ENCODE results near the gene SPOCK2. TPM values are rescaled to one million over a fixed set of nuclear protein-coding genes. Genes with fewer than 3 reads are reported as not detected.

The SPOCK2 gene
- polyA plus RNA-seq, 3 donors: 0.20 to 1.6 (median 0.45) TPM

GRCh38 chr10:72098301-72098835 is 10.0 kb upstream of the SPOCK2 start:
- Mint-ChIP-seq H3K36me3 (peaks cover 47 to 55% of the 10 kb centered on the region in 2 donors), H3K4me3 (no peak overlapping the region), H3K4me1 (peaks cover 3% of the 10 kb centered on the region), H3K27me3 (ENCODE audit: low read depth in 3 of 3) (no peaks in the 10 kb centered on the region), H3K9me3 (no peaks in the 10 kb centered on the region), H3K27ac (no peak overlapping the region)
- H3K36me3 ChIP-seq (replicated peaks in 1 of 2; ENCODE audit: control insufficient read depth in 1 of 2, insufficient read depth in 2 of 2, low read length in 2 of 2): peaks cover 8 to 35% of the 10 kb centered on the region in 2 donors
- intact Hi-C loops (cut with micrococcal nuclease): no loop called here
- H3K4me3 ChIP-seq (replicated peaks in 1 of 3; ENCODE audit: low read depth in 2 of 3, low read length in 3 of 3): no peak overlapping the region
- no peak for TF ChIP-seq CTCF (IDR thresholded peaks at IDR 0.05)
- no peaks in the 10 kb centered on the region for H3K9me3 ChIP-seq (replicated peaks in 1 of 2; ENCODE audit: control insufficient read depth in 1 of 2, insufficient read depth in 1 of 2, low read length in 2 of 2)
- WGBS (ENCODE audit: insufficient coverage): 100% methylated on average over 2 of the region's 3 CpGs
- no peaks in the 10 kb centered on the region for H4K20me1 ChIP-seq (ENCODE audit: insufficient read depth, low read length)
- no peak overlapping the region for H3K27ac ChIP-seq (ENCODE audit: low read depth in 1 of 2, low read length in 2 of 2)
- no peaks in the 10 kb centered on the region for H3K27me3 ChIP-seq (ENCODE audit: control insufficient read depth in 2 of 2, insufficient read depth in 2 of 2, low read length in 2 of 2)
- no peak overlapping the region for H3K4me2 ChIP-seq (replicated peaks; ENCODE audit: extremely low read depth, low read length, poor library complexity, severe bottlenecking)
- DNase-seq: no peak
- peaks cover 0 to 2% of the 10 kb centered on the region in 2 donors for H3K4me1 ChIP-seq (ENCODE audit: control insufficient read depth in 1 of 2, insufficient read depth in 2 of 2, low read length in 2 of 2)
- H3K79me2 ChIP-seq (ENCODE audit: insufficient read depth, low read length): no peaks in the 10 kb centered on the region
- H3K9ac ChIP-seq (ENCODE audit: insufficient read depth, low read length, poor library complexity, severe bottlenecking): no peak overlapping the region
- no peak overlapping the region for H2AFZ ChIP-seq (ENCODE audit: insufficient read depth, low read depth, low read length, poor library complexity, severe bottlenecking)

GRCh38 chr10:72097448-72098300 is 9.3 kb upstream of the SPOCK2 start:
- Histone ChIP-seq H3K4me2 (replicated peaks; ENCODE audit: extremely low read depth, low read length, poor library complexity, severe bottlenecking) (no peak overlapping the region), H3K4me3 (replicated peaks in 1 of 3; ENCODE audit: low read depth in 2 of 3, low read length in 3 of 3) (no peak overlapping the region), H2AFZ (ENCODE audit: insufficient read depth, low read depth, low read length, poor library complexity, severe bottlenecking) (no peak overlapping the region), H3K36me3 (replicated peaks in 1 of 2; ENCODE audit: control insufficient read depth in 1 of 2, insufficient read depth in 2 of 2, low read length in 2 of 2) (peaks cover 6 to 35% of the 10 kb centered on the region in 2 donors), H3K27me3 (ENCODE audit: control insufficient read depth in 2 of 2, insufficient read depth in 2 of 2, low read length in 2 of 2) (no peaks in the 10 kb centered on the region), H3K27ac (ENCODE audit: low read depth in 1 of 2, low read length in 2 of 2) (no peak overlapping the region), H3K9me3 (replicated peaks in 1 of 2; ENCODE audit: control insufficient read depth in 1 of 2, insufficient read depth in 1 of 2, low read length in 2 of 2) (no peaks in the 10 kb centered on the region), H3K79me2 (ENCODE audit: insufficient read depth, low read length) (no peaks in the 10 kb centered on the region), H3K9ac (ENCODE audit: insufficient read depth, low read length, poor library complexity, severe bottlenecking) (no peak overlapping the region), H3K4me1 (ENCODE audit: control insufficient read depth in 1 of 2, insufficient read depth in 2 of 2, low read length in 2 of 2) (peaks cover 0 to 2% of the 10 kb centered on the region in 2 donors), H4K20me1 (ENCODE audit: insufficient read depth, low read length) (no peaks in the 10 kb centered on the region)
- Mint-ChIP-seq H3K9me3 (no peaks in the 10 kb centered on the region), H3K27ac (no peak overlapping the region), H3K4me1 (peaks cover 3% of the 10 kb centered on the region), H3K4me3 (no peak overlapping the region), H3K27me3 (ENCODE audit: low read depth in 3 of 3) (no peaks in the 10 kb centered on the region), H3K36me3 (peaks cover 43 to 50% of the 10 kb centered on the region in 2 donors)
- no peak for DNase-seq
- intact Hi-C loops (cut with micrococcal nuclease): no loop called here
- 95% methylated on average over 3 of the region's 9 CpGs for WGBS (ENCODE audit: insufficient coverage)
- TF ChIP-seq CTCF (IDR thresholded peaks at IDR 0.05): no peak
